ENCODE results near the gene HLA-DOB.

DNA sequence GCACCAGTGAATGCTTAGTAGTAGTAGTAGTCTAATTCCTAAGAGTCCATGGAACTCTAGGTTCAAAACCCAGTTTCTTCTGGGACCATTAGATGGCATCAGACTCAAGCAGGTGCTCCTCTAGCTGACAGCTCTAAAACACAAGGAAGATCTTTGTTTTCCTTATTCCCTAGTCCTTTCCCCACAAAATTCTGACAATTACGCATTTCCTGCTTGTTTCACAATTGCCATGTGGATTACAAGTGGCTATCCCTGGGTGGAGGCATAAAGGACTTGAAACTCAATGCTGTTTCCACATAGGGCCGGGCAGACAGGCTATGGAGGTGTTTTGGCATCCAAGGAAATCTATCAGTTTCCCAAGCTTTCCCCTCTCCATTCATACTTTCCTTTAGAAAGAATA is 9.2 kb upstream of the HLA-DOB start:
- TF ChIP-seq, protein P1, sequence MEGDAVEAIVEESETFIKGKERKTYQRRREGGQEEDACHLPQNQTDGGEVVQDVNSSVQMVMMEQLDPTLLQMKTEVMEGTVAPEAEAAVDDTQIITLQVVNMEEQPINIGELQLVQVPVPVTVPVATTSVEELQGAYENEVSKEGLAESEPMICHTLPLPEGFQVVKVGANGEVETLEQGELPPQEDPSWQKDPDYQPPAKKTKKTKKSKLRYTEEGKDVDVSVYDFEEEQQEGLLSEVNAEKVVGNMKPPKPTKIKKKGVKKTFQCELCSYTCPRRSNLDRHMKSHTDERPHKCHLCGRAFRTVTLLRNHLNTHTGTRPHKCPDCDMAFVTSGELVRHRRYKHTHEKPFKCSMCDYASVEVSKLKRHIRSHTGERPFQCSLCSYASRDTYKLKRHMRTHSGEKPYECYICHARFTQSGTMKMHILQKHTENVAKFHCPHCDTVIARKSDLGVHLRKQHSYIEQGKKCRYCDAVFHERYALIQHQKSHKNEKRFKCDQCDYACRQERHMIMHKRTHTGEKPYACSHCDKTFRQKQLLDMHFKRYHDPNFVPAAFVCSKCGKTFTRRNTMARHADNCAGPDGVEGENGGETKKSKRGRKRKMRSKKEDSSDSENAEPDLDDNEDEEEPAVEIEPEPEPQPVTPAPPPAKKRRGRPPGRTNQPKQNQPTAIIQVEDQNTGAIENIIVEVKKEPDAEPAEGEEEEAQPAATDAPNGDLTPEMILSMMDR (IDR thresholded peaks at IDR 0.05), result peak in 3 of 6 experiments; percentile 22 to 51 (median 39)
- no peak for TF ChIP-seq POLR2A (IDR thresholded peaks at IDR 0.05)

All from upper lobe of left lung (tissue), 4 donors.